ENCODE results near the gene ARPC5.

Gene ARPC5

GRCh38 chr1:183653876-183654451, 18.4 kb upstream of the ARPC5 start:
- no peak overlapping the region for H3K4me3 ChIP-seq (replicated peaks; ENCODE audit: low read depth, low read length)
- DNase-seq (ENCODE audit: low read depth) = no peak
- TF ChIP-seq CTCF (IDR thresholded peaks at IDR 0.05; ENCODE audit: low read length, missing control alignments) = no peak

GRCh38 chr1:183653462-183653794, 17.8 kb upstream of the ARPC5 start:
- no peak for DNase-seq (ENCODE audit: low read depth)
- H3K4me3 ChIP-seq (replicated peaks; ENCODE audit: low read depth, low read length) = no peak overlapping the region
- TF ChIP-seq CTCF (IDR thresholded peaks at IDR 0.05; ENCODE audit: low read length, missing control alignments) = no peak

- no peak within 1 kb of the TSS for H3K4me3 ChIP-seq (replicated peaks; ENCODE audit: low read depth, low read length)
- peak; percentile 66 for DNase-seq (ENCODE audit: low read depth)
- TF ChIP-seq CTCF (IDR thresholded peaks at IDR 0.05; ENCODE audit: low read length, missing control alignments) = no peak
Measured at GRCh38 chr1:183652547-183653461, 17.2 kb upstream of the ARPC5 start, which contains the start of gene APOBEC4. APOBEC4 (minus strand) TSS chr1:183653316; CDS start chr1:183648781, 4,535 bp downstream.

GRCh38 chr1:183652107-183652506, 16.5 kb upstream of the ARPC5 start:
- no peak overlapping the region for H3K4me3 ChIP-seq (replicated peaks; ENCODE audit: low read depth, low read length)
- TF ChIP-seq CTCF (IDR thresholded peaks at IDR 0.05; ENCODE audit: low read length, missing control alignments) = no peak
- no peak for DNase-seq (ENCODE audit: low read depth)

- no peak for TF ChIP-seq CTCF (IDR thresholded peaks at IDR 0.05; ENCODE audit: low read length, missing control alignments)
- peak; percentile 35 for DNase-seq (ENCODE audit: low read depth)
- no peak overlapping the region for H3K4me3 ChIP-seq (replicated peaks; ENCODE audit: low read depth, low read length)
Measured at GRCh38 chr1:183651612-183652011, 16.0 kb upstream of the ARPC5 start.

GRCh38 chr1:183648042-183648441, 12.5 kb upstream of the ARPC5 start:
- no peak overlapping the region for H3K4me3 ChIP-seq (replicated peaks; ENCODE audit: low read depth, low read length)
- no peak for DNase-seq (ENCODE audit: low read depth)
- TF ChIP-seq CTCF (IDR thresholded peaks at IDR 0.05; ENCODE audit: low read length, missing control alignments) = no peak
